ENCODE data around the gene SYF2. TPM values are rescaled to one million over a fixed set of nuclear protein-coding genes. Genes with fewer than 3 reads are reported as not detected.

The SYF2 gene
- total RNA-seq, 4 donors from 2014 or later, result 2.8 to 63.1 (median 36.6) TPM

GRCh38 chr1:25212725-25213124, 19.6 kb downstream of the SYF2 start:
- intact Hi-C loops (cut with DNase I; ENCODE audit: low total_unique reads), result no loop called here
- WGBS, 2 donors (ENCODE audit: low coverage in 1 of 2), result 65 to 70% methylated on average over 5 of the region's 5 CpGs

GRCh38 chr1:25210728-25211127, 21.6 kb downstream of the SYF2 start:
- Histone ChIP-seq H3K36me3 (no peaks in the 10 kb centered on the region), H3K27me3 (peaks cover 3% of the 10 kb centered on the region), H3K4me1 (peaks cover 0 to 21% (median 10%) of the 10 kb centered on the region in 4 donors), H3K27ac (no peak overlapping the region), H3K9me3 (no peaks in the 10 kb centered on the region), H3K4me3 (no peak overlapping the region)
- 55% methylated on average over 3 of the region's 3 CpGs; no CpG with 5 or more reads in 1 of the 2 donors for WGBS, 2 donors (ENCODE audit: low coverage in 1 of 2)
- DNase-seq, result no peak
- intact Hi-C loops (cut with DNase I; ENCODE audit: low total_unique reads), result no loop called here
- in situ Hi-C loops (cut with MboI; ENCODE audit: low pct_ligation_motif_present in 1 of 4, low pct_unique_long_range_greater_than_20kb in 1 of 4, low sequenced_read_pairs in 3 of 4), result loop anchor here (25.0 kb wide), 2 partner anchors 523 to 548 kb away; no protein-coding TSS in a partner anchor
- no peak for TF ChIP-seq EP300 (IDR thresholded peaks at IDR 0.05; ENCODE audit: low read depth)
- TF ChIP-seq POLR2AphosphoS5 (IDR thresholded peaks at IDR 0.05), result no peak
- no peak for TF ChIP-seq CTCF (IDR thresholded peaks at IDR 0.05)
- TF ChIP-seq POLR2A (IDR thresholded peaks at IDR 0.05), result no peak

More at GRCh38 chr1:25212725-25213124, 19.6 kb downstream of the SYF2 start:
- Histone ChIP-seq H3K27ac (no peak overlapping the region), H3K4me3 (no peak overlapping the region), H3K4me1 (peaks cover 0 to 13% (median 7%) of the 10 kb centered on the region in 4 donors), H3K9me3 (no peaks in the 10 kb centered on the region), H3K27me3 (peaks cover 3% of the 10 kb centered on the region), H3K36me3 (no peaks in the 10 kb centered on the region)
- in situ Hi-C loops (cut with MboI; ENCODE audit: low pct_ligation_motif_present in 1 of 4, low pct_unique_long_range_greater_than_20kb in 1 of 4, low sequenced_read_pairs in 3 of 4), result loop anchor here (25.0 kb wide), 2 partner anchors 525 to 550 kb away; no protein-coding TSS in a partner anchor
- no peak for TF ChIP-seq POLR2AphosphoS5 (IDR thresholded peaks at IDR 0.05)
- no peak for TF ChIP-seq CTCF (IDR thresholded peaks at IDR 0.05)
- no peak for TF ChIP-seq POLR2A (IDR thresholded peaks at IDR 0.05)
- no peak for TF ChIP-seq EP300 (IDR thresholded peaks at IDR 0.05; ENCODE audit: low read depth)
- DNase-seq, result no peak

- no peak overlapping the region for H3K27ac ChIP-seq
- 86 to 88% methylated on average over 4 of the region's 4 CpGs for WGBS, 2 donors (ENCODE audit: low coverage in 1 of 2)
- no peak overlapping the region for H3K4me3 ChIP-seq
- in situ Hi-C loops (cut with MboI; ENCODE audit: low pct_ligation_motif_present in 1 of 4, low pct_unique_long_range_greater_than_20kb in 1 of 4, low sequenced_read_pairs in 3 of 4) (loop anchor here (5.0 to 25.0 kb wide), 4 partner anchors 92 to 547 kb away; no protein-coding TSS in a partner anchor), intact Hi-C loops (cut with DNase I; ENCODE audit: low total_unique reads) (loop anchor here (5.0 kb wide), 1 partner anchor 362 kb away; no protein-coding TSS in a partner anchor)
- no peaks in the 10 kb centered on the region for H3K36me3 ChIP-seq
- TF ChIP-seq CTCF (IDR thresholded peaks at IDR 0.05), result no peak
- TF ChIP-seq POLR2A (IDR thresholded peaks at IDR 0.05), result no peak
- no peak for TF ChIP-seq EP300 (IDR thresholded peaks at IDR 0.05; ENCODE audit: low read depth)
- TF ChIP-seq POLR2AphosphoS5 (IDR thresholded peaks at IDR 0.05), result no peak
- peaks cover 0 to 27% (median 10%) of the 10 kb centered on the region in 4 donors for H3K4me1 ChIP-seq
- DNase-seq, result no peak
- H3K9me3 ChIP-seq, result no peaks in the 10 kb centered on the region
- peaks cover 3% of the 10 kb centered on the region for H3K27me3 ChIP-seq
Observed at GRCh38 chr1:25209516-25209915, 22.8 kb downstream of the SYF2 start.

- Histone ChIP-seq H3K36me3 (no peaks in the 10 kb centered on the region), H3K4me1 (peaks cover 0 to 27% (median 10%) of the 10 kb centered on the region in 4 donors), H3K4me3 (no peak overlapping the region), H3K27me3 (peaks cover 3% of the 10 kb centered on the region), H3K9me3 (no peaks in the 10 kb centered on the region), H3K27ac (peak overlapping the region in 3 of 4 donors; percentile 26 to 53 (median 51))
- 17 to 48% methylated on average over 1 to 2 of the region's 2 CpGs for WGBS, 2 donors (ENCODE audit: low coverage in 1 of 2)
- in situ Hi-C loops (cut with MboI; ENCODE audit: low pct_ligation_motif_present in 1 of 4, low pct_unique_long_range_greater_than_20kb in 1 of 4, low sequenced_read_pairs in 3 of 4), result loop anchor here (5.0 to 25.0 kb wide), 4 partner anchors 91 to 546 kb away; no protein-coding TSS in a partner anchor
- intact Hi-C loops (cut with DNase I; ENCODE audit: low total_unique reads), result loop anchor here (5.0 kb wide), 1 partner anchor 361 kb away; no protein-coding TSS in a partner anchor
- DNase-seq, result no peak
- TF ChIP-seq EP300 (IDR thresholded peaks at IDR 0.05; ENCODE audit: low read depth), result no peak
- TF ChIP-seq CTCF (IDR thresholded peaks at IDR 0.05), result no peak
- TF ChIP-seq POLR2A (IDR thresholded peaks at IDR 0.05), result no peak
- no peak for TF ChIP-seq POLR2AphosphoS5 (IDR thresholded peaks at IDR 0.05)
Observed at GRCh38 chr1:25208561-25209222, 23.6 kb downstream of the SYF2 start.

Data from transverse colon (tissue), 4 donors.